ENCODE data around the gene MAFB. TPM values are rescaled to one million over a fixed set of nuclear protein-coding genes. Genes with fewer than 3 reads are reported as not detected.

MAFB gene
- total RNA-seq, 1 experiment from 2014 or later: 15.9 TPM

DNA sequence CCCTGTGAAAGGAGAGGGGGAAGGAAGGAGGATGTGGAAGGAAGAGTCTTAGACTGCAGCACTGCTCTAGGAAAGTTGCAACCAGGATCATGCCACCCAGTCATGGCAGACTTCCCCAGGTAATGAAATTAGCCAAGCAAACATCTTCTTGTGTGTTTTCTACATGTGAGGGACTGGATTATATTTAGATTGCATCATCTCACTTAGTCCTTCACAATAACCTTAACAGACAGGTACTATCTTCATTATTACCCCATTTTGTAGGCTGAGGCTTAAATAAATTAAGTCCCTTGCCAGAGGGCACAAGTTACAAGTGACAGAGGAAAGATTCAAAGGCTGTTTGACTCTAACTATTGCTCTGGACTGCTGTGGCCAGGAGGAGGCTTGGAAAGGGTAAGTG is 9.7 kb upstream of the MAFB start:
- TF ChIP-seq, protein P1, sequence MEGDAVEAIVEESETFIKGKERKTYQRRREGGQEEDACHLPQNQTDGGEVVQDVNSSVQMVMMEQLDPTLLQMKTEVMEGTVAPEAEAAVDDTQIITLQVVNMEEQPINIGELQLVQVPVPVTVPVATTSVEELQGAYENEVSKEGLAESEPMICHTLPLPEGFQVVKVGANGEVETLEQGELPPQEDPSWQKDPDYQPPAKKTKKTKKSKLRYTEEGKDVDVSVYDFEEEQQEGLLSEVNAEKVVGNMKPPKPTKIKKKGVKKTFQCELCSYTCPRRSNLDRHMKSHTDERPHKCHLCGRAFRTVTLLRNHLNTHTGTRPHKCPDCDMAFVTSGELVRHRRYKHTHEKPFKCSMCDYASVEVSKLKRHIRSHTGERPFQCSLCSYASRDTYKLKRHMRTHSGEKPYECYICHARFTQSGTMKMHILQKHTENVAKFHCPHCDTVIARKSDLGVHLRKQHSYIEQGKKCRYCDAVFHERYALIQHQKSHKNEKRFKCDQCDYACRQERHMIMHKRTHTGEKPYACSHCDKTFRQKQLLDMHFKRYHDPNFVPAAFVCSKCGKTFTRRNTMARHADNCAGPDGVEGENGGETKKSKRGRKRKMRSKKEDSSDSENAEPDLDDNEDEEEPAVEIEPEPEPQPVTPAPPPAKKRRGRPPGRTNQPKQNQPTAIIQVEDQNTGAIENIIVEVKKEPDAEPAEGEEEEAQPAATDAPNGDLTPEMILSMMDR (IDR thresholded peaks at IDR 0.05; ENCODE audit: unreplicated experiment): no peak
- peaks cover 6% of the 10 kb centered on the region for H3K4me1 Mint-ChIP-seq (ENCODE audit: insufficient read depth, unreplicated experiment)
- no peak for DNase-seq (ENCODE audit: unreplicated experiment)
- no peaks in the 10 kb centered on the region for H3K36me3 Mint-ChIP-seq (ENCODE audit: insufficient read depth, unreplicated experiment)
- intact Hi-C loops (cut with micrococcal nuclease): no loop called here
- ChIA-PET CTCF (no interaction called here), POLR2A (no interaction called here)
- BruUV-seq (replicated peaks): no TSS peak
- no peak overlapping the region for H3K4me3 Mint-ChIP-seq (ENCODE audit: unreplicated experiment)
- no peak overlapping the region for H3K27ac Mint-ChIP-seq (ENCODE audit: low read depth, unreplicated experiment)
- no peaks in the 10 kb centered on the region for H3K9me3 Mint-ChIP-seq (ENCODE audit: unreplicated experiment)
- H3K27me3 Mint-ChIP-seq (ENCODE audit: insufficient read depth, unreplicated experiment): no peaks in the 10 kb centered on the region

DNA sequence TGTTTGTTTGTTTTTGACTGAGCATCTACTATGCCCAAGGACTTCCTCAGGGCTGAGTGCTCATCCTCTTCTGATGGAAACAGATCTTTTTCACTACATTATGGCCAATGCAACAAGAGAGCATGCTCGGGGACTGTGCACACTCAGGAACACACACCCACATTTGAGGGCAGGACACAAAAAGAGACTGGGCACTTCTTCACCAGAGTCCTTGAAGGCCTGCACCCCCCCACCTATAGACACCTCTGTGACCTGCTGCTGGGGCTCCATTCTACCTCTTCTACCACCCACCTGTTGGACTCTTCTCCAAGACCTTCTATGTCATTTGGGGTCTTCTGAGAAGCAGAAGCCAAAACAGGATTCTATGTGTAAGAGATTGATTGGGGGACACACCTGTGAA is 9.2 kb upstream of the MAFB start:
- ChIA-PET POLR2A (no interaction called here), CTCF (no interaction called here)
- no peak overlapping the region for H3K27ac Mint-ChIP-seq (ENCODE audit: low read depth, unreplicated experiment)
- peaks cover 6% of the 10 kb centered on the region for H3K4me1 Mint-ChIP-seq (ENCODE audit: insufficient read depth, unreplicated experiment)
- TF ChIP-seq, protein P1 (IDR thresholded peaks at IDR 0.05; ENCODE audit: unreplicated experiment): no peak
- H3K9me3 Mint-ChIP-seq (ENCODE audit: unreplicated experiment): no peaks in the 10 kb centered on the region
- intact Hi-C loops (cut with micrococcal nuclease): no loop called here
- BruUV-seq (replicated peaks): no TSS peak
- no peaks in the 10 kb centered on the region for H3K27me3 Mint-ChIP-seq (ENCODE audit: insufficient read depth, unreplicated experiment)
- DNase-seq (ENCODE audit: unreplicated experiment): no peak
- no peaks in the 10 kb centered on the region for H3K36me3 Mint-ChIP-seq (ENCODE audit: insufficient read depth, unreplicated experiment)
- no peak overlapping the region for H3K4me3 Mint-ChIP-seq (ENCODE audit: unreplicated experiment)

DNA sequence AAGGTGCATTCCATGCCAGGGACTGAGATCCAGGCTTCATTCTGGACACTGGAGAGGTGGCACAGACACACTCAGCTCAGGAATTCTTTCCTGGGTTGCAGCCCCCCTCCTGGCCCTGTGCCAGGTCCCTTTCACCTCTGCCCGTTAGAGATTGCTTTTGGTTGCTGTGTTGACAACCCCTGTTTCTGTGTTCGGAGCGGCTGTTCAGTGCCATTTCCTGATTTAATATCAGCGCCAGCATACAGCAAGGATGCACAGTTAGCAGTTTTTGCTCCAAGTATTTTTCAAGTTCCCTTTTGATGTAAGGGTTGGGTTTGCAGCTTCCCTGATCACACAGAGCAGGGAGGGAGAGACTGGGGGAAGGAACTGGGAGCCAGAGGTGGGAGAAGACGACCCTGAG is 8.5 kb upstream of the MAFB start:
- CTCF ChIA-PET: interaction anchor here (0.7 to 1.1 kb wide), 3 partner anchors 14 to 817 kb away, joined by 3 to 4 read pairs (median 3); no protein-coding TSS in a partner anchor

GRCh38 chr20:40695214-40695613 is 6.2 kb upstream of the MAFB start:
- intact Hi-C loops (cut with micrococcal nuclease): no loop called here
- BruUV-seq (replicated peaks): no TSS peak

More for the DNA sequence above, 8.5 kb upstream of the MAFB start:
- TF ChIP-seq, protein P1 (IDR thresholded peaks at IDR 0.05; ENCODE audit: unreplicated experiment): no peak
- Mint-ChIP-seq H3K4me1 (ENCODE audit: insufficient read depth, unreplicated experiment) (peaks cover 6% of the 10 kb centered on the region), H3K27me3 (ENCODE audit: insufficient read depth, unreplicated experiment) (no peaks in the 10 kb centered on the region), H3K36me3 (ENCODE audit: insufficient read depth, unreplicated experiment) (no peaks in the 10 kb centered on the region), H3K9me3 (ENCODE audit: unreplicated experiment) (no peaks in the 10 kb centered on the region), H3K27ac (ENCODE audit: low read depth, unreplicated experiment) (no peak overlapping the region), H3K4me3 (ENCODE audit: unreplicated experiment) (no peak overlapping the region)
- POLR2A ChIA-PET: interaction anchor here (0.9 kb wide), 1 partner anchor 8 kb away, joined by 3 read pairs; the partner anchor contains the start of gene MAFB
- no peak for DNase-seq (ENCODE audit: unreplicated experiment)
- BruUV-seq (replicated peaks): no TSS peak
- intact Hi-C loops (cut with micrococcal nuclease): no loop called here

More at GRCh38 chr20:40695214-40695613, 6.2 kb upstream of the MAFB start:
- no peaks in the 10 kb centered on the region for H3K36me3 Mint-ChIP-seq (ENCODE audit: insufficient read depth, unreplicated experiment)
- H3K27me3 Mint-ChIP-seq (ENCODE audit: insufficient read depth, unreplicated experiment): no peaks in the 10 kb centered on the region
- DNase-seq (ENCODE audit: unreplicated experiment): no peak
- H3K4me1 Mint-ChIP-seq (ENCODE audit: insufficient read depth, unreplicated experiment): peaks cover 6% of the 10 kb centered on the region
- no peaks in the 10 kb centered on the region for H3K9me3 Mint-ChIP-seq (ENCODE audit: unreplicated experiment)
- TF ChIP-seq, protein P1 (IDR thresholded peaks at IDR 0.05; ENCODE audit: unreplicated experiment): no peak
- POLR2A ChIA-PET: no interaction called here
- no peak overlapping the region for H3K4me3 Mint-ChIP-seq (ENCODE audit: unreplicated experiment)
- H3K27ac Mint-ChIP-seq (ENCODE audit: low read depth, unreplicated experiment): no peak overlapping the region
- CTCF ChIA-PET: interaction anchor here (0.6 to 0.9 kb wide), 2 partner anchors 267 to 1619 kb away, joined by 3 to 4 read pairs; no protein-coding TSS in a partner anchor
